SK-N-SH treated with all-trans-retinoic acid at 6 μM for 48 hours (cell line): Measurements from ENCODE around the gene TXLNB.

Experiments
- ATAC-seq: fragments of 200-7000 bp; cut with Tn5 transposase; 3 replicates; pipeline ENCODE4 v1.9.1; 2020; ENCODE audit warnings: mild to moderate bottlenecking, moderate library complexity
- ARNTL ChIP-seq: fragments of 450-650 bp; formaldehyde crosslinking; IDR thresholded peaks from 2 replicates; pipeline ENCODE4 v1.5.0; 2020; ENCODE audit warnings: low read depth, mild to moderate bottlenecking, moderate library complexity, borderline replicate concordance
- BACH2 ChIP-seq: fragments of 250-450 bp; sonication (Bioruptor Pico); IDR thresholded peaks from 2 replicates; pipeline ENCODE4 v1.9.0; 2021; ENCODE audit warnings: mild to moderate bottlenecking, borderline replicate concordance
- CREB5 ChIP-seq: fragments of 250-450 bp; sonication (Bioruptor Pico); IDR thresholded peaks from 2 replicates; pipeline ENCODE4 v1.5.1; 2020; ENCODE audit warnings: low read depth, mild to moderate bottlenecking, moderate library complexity
- CSDC2 ChIP-seq: fragments of 250-450 bp; sonication (Bioruptor Pico); IDR thresholded peaks from 2 replicates; pipeline ENCODE4 v1.5.0; 2020; ENCODE audit warnings: mild to moderate bottlenecking, moderate library complexity
- ESRRG ChIP-seq: fragments of 250-450 bp; sonication (Bioruptor Pico); IDR thresholded peaks from 2 replicates; pipeline ENCODE4 v1.6.1; 2021; ENCODE audit warnings: mild to moderate bottlenecking
- GLIS3 ChIP-seq: fragments of 250-450 bp; sonication (Bioruptor Pico); IDR thresholded peaks from 2 replicates; pipeline ENCODE4 v1.5.0; 2020; ENCODE audit warnings: mild to moderate bottlenecking, moderate library complexity
- ISL1 ChIP-seq: fragments of 250-450 bp; sonication (Bioruptor Pico); IDR thresholded peaks from 2 replicates; pipeline ENCODE4 v2.1.2; 2022; ENCODE audit warnings: mild to moderate bottlenecking, moderate library complexity
- OSR1 ChIP-seq: fragments of 250-450 bp; sonication (Bioruptor Pico); IDR thresholded peaks from 2 replicates; pipeline ENCODE4 v1.8.0; 2022; ENCODE audit warnings: moderate library complexity, mild to moderate bottlenecking, inconsistent platforms
- POU6F1 ChIP-seq: fragments of 250-450 bp; sonication (Bioruptor Pico); IDR thresholded peaks from 2 replicates; pipeline ENCODE4 v1.8.0; 2021; ENCODE audit warnings: low read depth, mild to moderate bottlenecking, moderate library complexity, borderline replicate concordance
- PPARA ChIP-seq: fragments of 250-450 bp; sonication (Bioruptor Pico); IDR thresholded peaks from 2 replicates; pipeline ENCODE4 v1.5.0; 2020; ENCODE audit warnings: mild to moderate bottlenecking, borderline replicate concordance
- RARB ChIP-seq: fragments of 250-450 bp; sonication (Bioruptor Pico); IDR thresholded peaks from 2 replicates; pipeline ENCODE4 v1.8.0; 2021; ENCODE audit warnings: mild to moderate bottlenecking, moderate library complexity
- SNAI2 ChIP-seq: fragments of 250-450 bp; sonication (Bioruptor Pico); IDR thresholded peaks from 2 replicates; pipeline ENCODE4 v1.5.0; 2020; ENCODE audit warnings: mild to moderate bottlenecking, moderate library complexity
- TCF4 ChIP-seq: fragments of 250-450 bp; sonication (Bioruptor Pico); IDR thresholded peaks from 2 replicates; pipeline ENCODE4 v1.8.0; 2021; ENCODE audit warnings: mild to moderate bottlenecking, moderate library complexity, borderline replicate concordance
- TOX ChIP-seq: fragments of 250-450 bp; sonication (Bioruptor Pico); IDR thresholded peaks from 2 replicates; pipeline ENCODE4 v1.8.0; 2021; ENCODE audit warnings: mild to moderate bottlenecking, moderate library complexity, borderline replicate concordance
- ZC3H10 ChIP-seq: fragments of 250-450 bp; sonication (Bioruptor Pico); IDR thresholded peaks from 2 replicates; pipeline ENCODE4 v1.5.1; 2021; ENCODE audit warnings: mild to moderate bottlenecking, moderate library complexity
- ZFP3 ChIP-seq: fragments of 250-450 bp; sonication (Bioruptor Pico); IDR thresholded peaks from 2 replicates; pipeline ENCODE4 v1.5.0; 2020; ENCODE audit warnings: mild to moderate bottlenecking, moderate library complexity
- ZFP30 ChIP-seq: fragments of 450-650 bp; formaldehyde crosslinking; IDR thresholded peaks from 2 replicates; pipeline ENCODE4 v1.5.0; 2022; ENCODE audit warnings: mild to moderate bottlenecking, moderate library complexity
- ZNF565 ChIP-seq: fragments of 450-650 bp; formaldehyde crosslinking; conservative IDR thresholded peaks from 2 replicates; pipeline ENCODE4 v1.5.0; 2020; ENCODE audit warnings: low read depth, mild to moderate bottlenecking, moderate library complexity
- ZNF70 ChIP-seq: fragments of 450-650 bp; formaldehyde crosslinking; IDR thresholded peaks from 2 replicates; pipeline ENCODE4 v1.5.0; 2020; ENCODE audit warnings: mild to moderate bottlenecking, moderate library complexity
- ZNF8 ChIP-seq: fragments of 450-650 bp; formaldehyde crosslinking; IDR thresholded peaks from 2 replicates; pipeline ENCODE4 v1.5.0; 2020; ENCODE audit warnings: mild to moderate bottlenecking, moderate library complexity
- TF ChIP-seq, protein P1 (sequence below): fragments of 250-450 bp; sonication (Bioruptor Pico); IDR thresholded peaks from 2 replicates; pipeline ENCODE4 v1.8.0; 2020; ENCODE audit warnings: mild to moderate bottlenecking, moderate library complexity, borderline replicate concordance

Gene TXLNB

DNA sequence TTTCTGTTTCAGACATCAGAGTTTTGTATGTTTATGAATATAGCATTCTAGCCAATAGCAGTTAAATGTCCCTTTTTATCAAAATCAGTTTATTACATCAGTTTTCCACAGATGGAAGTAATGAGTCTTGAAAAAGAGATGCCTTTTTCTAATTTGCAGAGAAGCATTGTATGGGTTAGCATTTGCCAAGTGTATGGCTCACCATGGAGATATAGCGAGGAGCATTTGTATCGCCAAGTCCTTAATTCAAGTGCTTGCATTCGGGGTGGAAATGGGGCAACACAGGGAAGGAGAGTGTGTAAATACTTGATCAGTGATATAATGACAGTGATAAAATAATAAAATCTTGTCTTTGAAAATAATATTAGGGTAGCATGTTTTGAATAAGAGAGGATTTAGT lies 42.9 kb downstream of the TXLNB start:
- no peak for ATAC-seq
- TF ChIP-seq ZNF8 (no peak), CSDC2 (CRISPR knock-in tag) (no peak), POU6F1 (CRISPR knock-in tag) (no peak), ZC3H10 (CRISPR knock-in tag) (no peak), ZNF565 (CRISPR knock-in tag) (no peak), GLIS3 (no peak), ZFP30 (CRISPR knock-in tag) (no peak), CREB5 (CRISPR knock-in tag) (no peak), BACH2 (CRISPR knock-in tag) (no peak), ESRRG (CRISPR knock-in tag) (no peak), ZNF70 (CRISPR knock-in tag) (no peak), ZFP3 (no peak), TOX (CRISPR knock-in tag) (no peak), SNAI2 (CRISPR knock-in tag) (no peak)
- TF ChIP-seq, protein P1, sequence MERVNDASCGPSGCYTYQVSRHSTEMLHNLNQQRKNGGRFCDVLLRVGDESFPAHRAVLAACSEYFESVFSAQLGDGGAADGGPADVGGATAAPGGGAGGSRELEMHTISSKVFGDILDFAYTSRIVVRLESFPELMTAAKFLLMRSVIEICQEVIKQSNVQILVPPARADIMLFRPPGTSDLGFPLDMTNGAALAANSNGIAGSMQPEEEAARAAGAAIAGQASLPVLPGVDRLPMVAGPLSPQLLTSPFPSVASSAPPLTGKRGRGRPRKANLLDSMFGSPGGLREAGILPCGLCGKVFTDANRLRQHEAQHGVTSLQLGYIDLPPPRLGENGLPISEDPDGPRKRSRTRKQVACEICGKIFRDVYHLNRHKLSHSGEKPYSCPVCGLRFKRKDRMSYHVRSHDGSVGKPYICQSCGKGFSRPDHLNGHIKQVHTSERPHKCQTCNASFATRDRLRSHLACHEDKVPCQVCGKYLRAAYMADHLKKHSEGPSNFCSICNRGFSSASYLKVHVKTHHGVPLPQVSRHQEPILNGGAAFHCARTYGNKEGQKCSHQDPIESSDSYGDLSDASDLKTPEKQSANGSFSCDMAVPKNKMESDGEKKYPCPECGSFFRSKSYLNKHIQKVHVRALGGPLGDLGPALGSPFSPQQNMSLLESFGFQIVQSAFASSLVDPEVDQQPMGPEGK (CRISPR knock-in tag): no peak
- TF ChIP-seq, all 23 proteins: peak for 0

- TF ChIP-seq GLIS3: no peak
- TF ChIP-seq ISL1 (CRISPR knock-in tag): no peak
- TF ChIP-seq, all 23 proteins: peak for 0
- no peak for ATAC-seq
Observed at GRCh38 chr6:139247618-139248017, 44.2 kb downstream of the TXLNB start.

- no peak for TF ChIP-seq RARB (CRISPR knock-in tag)
- TF ChIP-seq TOX (CRISPR knock-in tag): no peak
- no peak for TF ChIP-seq CREB5 (CRISPR knock-in tag)
- TF ChIP-seq ZFP3: no peak
- TF ChIP-seq ZFP30 (CRISPR knock-in tag): no peak
- no peak for TF ChIP-seq TCF4 (CRISPR knock-in tag)
- TF ChIP-seq, protein P1 (CRISPR knock-in tag): no peak
- no peak for TF ChIP-seq ZC3H10 (CRISPR knock-in tag)
- no peak for TF ChIP-seq ARNTL (CRISPR knock-in tag)
- TF ChIP-seq POU6F1 (CRISPR knock-in tag): no peak
- no peak for TF ChIP-seq ESRRG (CRISPR knock-in tag)
- TF ChIP-seq OSR1 (CRISPR knock-in tag): no peak
- no peak for TF ChIP-seq PPARA (CRISPR knock-in tag)
Observed at GRCh38 chr6:139243536-139243935, 48.3 kb downstream of the TXLNB start.

More at GRCh38 chr6:139243536-139243935, 48.3 kb downstream of the TXLNB start:
- ATAC-seq: no peak
